Vagina (tissue), 2 donors: ENCODE measurements around the gene PCDHA12. TPM values are rescaled to one million over a fixed set of nuclear protein-coding genes. Genes with fewer than 3 reads are reported as not detected.
"Not testable (repeated sequence)": the region's sequence is repeated elsewhere in the genome, so short reads cannot be mapped to it uniquely, and the experiment has no call there.

Experiments
- DNase-seq, 2 donors: peaks; one replicate each; pipeline ENCODE4 v3.0.0-alpha.2; 2017; ENCODE audit errors: extremely low spot score in 2 of 2
- H3K27ac ChIP-seq: fragments of 200-600 bp; sonication (generic); one replicate; pipeline ENCODE4 v1.5.1; 2019
- H3K27me3 ChIP-seq: fragments of 200-600 bp; sonication (generic); one replicate; pipeline ENCODE4 v1.5.1; 2019
- H3K36me3 ChIP-seq, 2 donors: fragments of 200-600 bp; sonication (generic); one replicate each; pipeline ENCODE4 v1.5.1; 2017 to 2019
- H3K4me1 ChIP-seq: fragments of 200-600 bp; sonication (generic); one replicate; pipeline ENCODE4 v1.5.1; 2019
- H3K4me3 ChIP-seq, 2 donors: fragments of 200-600 bp; sonication (generic); 1 replicate in 1 of 2; 2 replicates in 1 of 2; pipeline ENCODE4 v1.5.1; 2016 to 2019
- H3K9me3 ChIP-seq: fragments of 200-600 bp; sonication (generic); one replicate; pipeline ENCODE4 v1.5.1; 2019
- CTCF ChIP-seq, 3 experiments: fragments of 450-650 bp in 2 of 3; fragments of 200-600 bp in 1 of 3; sonication (generic) in 1 of 3; IDR thresholded peaks; one replicate each; pipeline ENCODE4 v1.5.1; 2017 to 2019; ENCODE audit warnings: antibody characterized with exemption in 3 of 3, mild to moderate bottlenecking in 2 of 3, moderate library complexity in 2 of 3
- POLR2A ChIP-seq, 2 donors: fragments of 450-650 bp; IDR thresholded peaks; one replicate each; pipeline ENCODE4 v1.6.1; 2017; ENCODE audit warnings: antibody characterized with exemption in 2 of 2, mild to moderate bottlenecking in 2 of 2, moderate library complexity in 2 of 2
- POLR2AphosphoS5 ChIP-seq, 2 donors: sonication (generic); formaldehyde crosslinking; IDR thresholded peaks; one replicate each; pipeline ENCODE4 v1.9.0; 2017; ENCODE audit warnings: antibody characterized with exemption in 2 of 2, mild to moderate bottlenecking in 2 of 2, low read depth in 1 of 2; ENCODE audit not compliant: insufficient read depth in 1 of 2
- intact Hi-C: fragments of 100-400 bp; cut with DNase I; formaldehyde crosslinking; loops from one replicate; pipeline ENCODE4 v1.15.1; 2023
- total RNA-seq: library from RNA; depleted of rRNA; stranded (reverse); fragments of >200 nt; gene quantifications from one replicate; pipeline ENCODE4 v1.2.3, GENCODE V29; 2016

PCDHA12 gene, protein sequence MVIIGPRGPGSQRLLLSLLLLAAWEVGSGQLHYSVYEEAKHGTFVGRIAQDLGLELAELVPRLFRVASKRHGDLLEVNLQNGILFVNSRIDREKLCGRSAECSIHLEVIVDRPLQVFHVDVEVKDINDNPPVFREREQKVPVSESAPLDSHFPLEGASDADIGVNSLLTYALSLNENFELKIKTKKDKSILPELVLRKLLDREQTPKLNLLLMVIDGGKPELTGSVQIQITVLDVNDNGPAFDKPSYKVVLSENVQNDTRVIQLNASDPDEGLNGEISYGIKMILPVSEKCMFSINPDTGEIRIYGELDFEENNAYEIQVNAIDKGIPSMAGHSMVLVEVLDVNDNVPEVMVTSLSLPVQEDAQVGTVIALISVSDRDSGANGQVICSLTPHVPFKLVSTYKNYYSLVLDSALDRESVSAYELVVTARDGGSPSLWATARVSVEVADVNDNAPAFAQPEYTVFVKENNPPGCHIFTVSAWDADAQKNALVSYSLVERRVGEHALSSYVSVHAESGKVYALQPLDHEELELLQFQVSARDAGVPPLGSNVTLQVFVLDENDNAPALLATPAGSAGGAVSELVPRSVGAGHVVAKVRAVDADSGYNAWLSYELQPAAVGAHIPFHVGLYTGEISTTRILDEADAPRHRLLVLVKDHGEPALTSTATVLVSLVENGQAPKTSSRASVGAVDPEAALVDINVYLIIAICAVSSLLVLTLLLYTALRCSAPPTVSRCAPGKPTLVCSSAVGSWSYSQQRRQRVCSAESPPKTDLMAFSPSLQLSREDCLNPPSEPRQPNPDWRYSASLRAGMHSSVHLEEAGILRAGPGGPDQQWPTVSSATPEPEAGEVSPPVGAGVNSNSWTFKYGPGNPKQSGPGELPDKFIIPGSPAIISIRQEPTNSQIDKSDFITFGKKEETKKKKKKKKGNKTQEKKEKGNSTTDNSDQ
- 0.25 TPM for total RNA-seq

GRCh38 chr5:140875085-140876065, at the start of gene PCDHA12:
Gene PCDHA12 (plus strand): TSS chr5:140875308. CDS start chr5:140875473, 165 bp downstream.
- Histone ChIP-seq H3K4me1 (no peaks in the 10 kb centered on the region), H3K27ac (no peak within 1 kb of the TSS), H3K27me3 (no peaks in the 10 kb centered on the region), H3K4me3 (no peak within 1 kb of the TSS), H3K36me3 (no peaks in the 10 kb centered on the region), H3K9me3 (peaks cover 7% of the 10 kb centered on the region)
- DNase-seq, result no peak
- no peak for TF ChIP-seq POLR2A (IDR thresholded peaks at IDR 0.05)
- TF ChIP-seq POLR2AphosphoS5 (IDR thresholded peaks at IDR 0.05; ENCODE audit: insufficient read depth in 1 of 2, low read depth in 1 of 2), result no peak
- intact Hi-C loops, result no loop called here

DNA sequence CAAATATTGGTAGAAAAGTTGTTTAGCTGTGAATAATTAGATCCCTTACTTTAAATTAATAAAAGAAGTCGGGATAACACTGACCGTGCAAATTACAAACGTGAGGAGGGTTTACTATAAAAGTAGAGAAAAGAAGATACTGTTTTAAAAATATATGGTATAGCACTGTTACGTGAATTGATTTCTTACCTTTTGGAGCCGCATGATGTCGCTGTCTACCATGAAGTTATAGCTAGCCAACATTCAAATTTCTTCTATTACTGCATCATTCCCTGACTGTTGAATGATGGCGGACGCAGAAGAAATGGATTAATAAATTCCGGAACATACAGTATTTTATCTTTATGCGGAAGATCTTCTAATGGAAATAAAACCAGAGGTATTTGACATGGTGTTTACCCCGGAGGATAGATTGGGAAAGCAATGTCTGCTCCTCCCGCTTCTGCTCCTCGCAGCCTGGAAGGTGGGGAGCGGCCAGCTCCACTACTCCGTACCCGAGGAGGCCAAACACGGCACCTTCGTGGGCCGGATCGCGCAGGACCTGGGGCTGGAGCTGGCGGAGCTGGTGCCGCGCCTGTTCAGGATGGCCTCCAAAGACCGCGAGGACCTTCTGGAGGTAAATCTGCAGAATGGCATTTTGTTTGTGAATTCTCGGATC, 47.3 kb upstream of the PCDHA12 start, which contains the start of gene PCDHA6:
PCDHA6 (plus strand) TSS at position 257 of the 658 bp plus-strand sequence; CDS start at position 389, 132 bp downstream.
- no peak for DNase-seq
- no peaks in the 10 kb centered on the region for H3K36me3 ChIP-seq
- TF ChIP-seq POLR2A (IDR thresholded peaks at IDR 0.05) (no peak), POLR2AphosphoS5 (IDR thresholded peaks at IDR 0.05; ENCODE audit: insufficient read depth in 1 of 2, low read depth in 1 of 2) (no peak), CTCF (IDR thresholded peaks at IDR 0.05) (no peak)
- H3K27me3 ChIP-seq, result no peaks in the 10 kb centered on the region
- peak within 1 kb of the TSS in 1 of 2 donors; percentile 24 for H3K4me3 ChIP-seq
- H3K4me1 ChIP-seq, result no peaks in the 10 kb centered on the region
- H3K27ac ChIP-seq, result no peak within 1 kb of the TSS
- H3K9me3 ChIP-seq, result no peaks in the 10 kb centered on the region
- intact Hi-C loops, result no loop called here

DNA sequence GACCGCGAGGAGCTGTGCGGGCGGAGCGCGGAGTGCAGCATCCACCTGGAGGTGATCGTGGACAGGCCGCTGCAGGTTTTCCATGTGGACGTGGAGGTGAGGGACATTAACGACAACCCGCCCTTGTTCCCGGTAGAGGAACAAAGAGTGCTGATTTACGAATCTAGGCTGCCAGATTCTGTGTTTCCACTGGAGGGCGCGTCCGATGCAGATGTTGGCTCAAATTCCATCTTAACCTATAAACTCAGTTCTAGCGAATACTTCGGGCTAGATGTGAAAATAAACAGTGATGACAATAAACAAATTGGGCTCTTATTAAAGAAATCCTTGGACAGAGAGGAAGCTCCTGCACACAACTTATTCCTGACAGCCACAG, 46.8 kb upstream of the PCDHA12 start:
- no peak for DNase-seq
- Histone ChIP-seq H3K4me1 (no peaks in the 10 kb centered on the region), H3K27me3 (no peaks in the 10 kb centered on the region), H3K9me3 (no peaks in the 10 kb centered on the region), H3K27ac (no peak overlapping the region), H3K4me3 (peak overlapping the region in 1 of 2 donors; percentile 24), H3K36me3 (no peaks in the 10 kb centered on the region)
- TF ChIP-seq POLR2AphosphoS5 (IDR thresholded peaks at IDR 0.05; ENCODE audit: insufficient read depth in 1 of 2, low read depth in 1 of 2) (no peak), CTCF (IDR thresholded peaks at IDR 0.05) (no peak), POLR2A (IDR thresholded peaks at IDR 0.05) (no peak)
- intact Hi-C loops, result no loop called here

DNA sequence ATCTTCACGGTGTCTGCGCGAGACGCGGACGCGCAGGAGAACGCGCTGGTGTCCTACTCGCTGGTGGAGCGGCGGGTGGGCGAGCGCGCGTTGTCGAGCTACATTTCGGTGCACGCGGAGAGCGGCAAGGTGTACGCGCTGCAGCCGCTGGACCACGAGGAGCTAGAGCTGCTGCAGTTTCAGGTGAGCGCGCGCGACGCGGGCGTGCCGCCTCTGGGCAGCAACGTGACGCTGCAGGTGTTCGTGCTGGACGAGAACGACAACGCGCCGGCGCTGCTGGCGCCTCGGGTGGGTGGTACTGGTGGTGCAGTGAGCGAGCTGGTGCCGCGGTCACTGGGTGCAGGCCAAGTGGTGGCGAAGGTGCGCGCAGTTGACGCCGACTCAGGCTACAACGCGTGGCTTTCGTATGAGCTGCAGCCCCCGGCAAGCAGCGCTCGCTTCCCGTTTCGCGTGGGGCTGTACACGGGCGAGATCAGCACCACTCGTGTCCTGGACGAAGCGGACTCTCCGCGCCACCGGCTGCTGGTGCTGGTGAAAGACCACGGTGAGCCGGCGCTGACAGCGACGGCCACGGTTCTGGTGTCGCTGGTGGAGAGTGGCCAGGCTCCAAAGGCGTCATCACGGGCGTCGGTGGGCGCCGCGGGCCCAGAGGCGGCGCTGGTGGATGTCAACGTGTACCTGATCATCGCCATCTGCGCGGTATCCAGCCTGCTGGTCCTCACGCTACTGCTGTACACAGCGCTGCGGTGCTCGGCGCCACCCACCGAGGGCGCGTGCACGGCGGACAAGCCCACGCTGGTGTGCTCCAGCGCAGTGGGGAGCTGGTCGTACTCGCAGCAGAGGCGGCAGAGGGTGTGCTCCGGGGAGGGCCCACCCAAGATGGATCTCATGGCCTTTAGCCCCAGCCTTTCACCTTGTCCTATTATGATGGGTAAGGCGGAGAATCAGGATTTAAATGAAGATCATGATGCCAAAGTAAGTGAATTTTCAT, 45.3 kb upstream of the PCDHA12 start:
- H3K4me1 ChIP-seq, H3K27me3 ChIP-seq, intact Hi-C loops, DNase-seq, H3K9me3 ChIP-seq, H3K4me3 ChIP-seq, H3K36me3 ChIP-seq, H3K27ac ChIP-seq: not testable (repeated sequence)
